ENCODE results near the gene LAGE3.

Gene LAGE3

GRCh38 chrX:154470434-154470833, 8.6 kb downstream of the LAGE3 start:
- Histone ChIP-seq H3K36me3 (ENCODE audit: insufficient read depth, low read length) (peaks cover 5% of the 10 kb centered on the region; the same call in 1 of the 2 replicates), H3K9me2 (ENCODE audit: low read depth, low read length) (no peaks in the 10 kb centered on the region), H3K9me3 (ENCODE audit: low read length) (no peaks in the 10 kb centered on the region), H3K27ac (ENCODE audit: low read depth, low read length, poor library complexity, severe bottlenecking) (no peak overlapping the region), H4K20me1 (ENCODE audit: insufficient read depth, low read length) (no peaks in the 10 kb centered on the region), H3K4me2 (ENCODE audit: low read length) (no peak overlapping the region), H3K4me3 (ENCODE audit: low read depth, low read length, poor library complexity, severe bottlenecking) (no peak overlapping the region), H3K4me1 (ENCODE audit: insufficient read depth, low read length, severe bottlenecking) (no peaks in the 10 kb centered on the region), H3K79me2 (ENCODE audit: insufficient read depth, low read length) (no peaks in the 10 kb centered on the region), H3K27me3 (ENCODE audit: insufficient read depth, low read length) (no peaks in the 10 kb centered on the region), H3F3A (ENCODE audit: insufficient read depth, low read length) (no peaks in the 10 kb centered on the region), H2AFZ (ENCODE audit: low read length) (no peak overlapping the region), H3K9ac (ENCODE audit: low read length) (no peak overlapping the region)
- TF ChIP-seq CTCF (IDR thresholded peaks at IDR 0.05; ENCODE audit: low read length) (no peak), EZH2 (IDR thresholded peaks at IDR 0.05; ENCODE audit: borderline replicate concordance, low read length) (no peak)

- H3K9me3 ChIP-seq (ENCODE audit: low read length), result no peaks in the 10 kb centered on the region
- no peak overlapping the region for H3K4me3 ChIP-seq (ENCODE audit: low read depth, low read length, poor library complexity, severe bottlenecking)
- peaks cover 5% of the 10 kb centered on the region; the same call in 1 of the 2 replicates for H3K36me3 ChIP-seq (ENCODE audit: insufficient read depth, low read length)
- H3K27me3 ChIP-seq (ENCODE audit: insufficient read depth, low read length), result no peaks in the 10 kb centered on the region
- no peaks in the 10 kb centered on the region for H3K9me2 ChIP-seq (ENCODE audit: low read depth, low read length)
- H3K9ac ChIP-seq (ENCODE audit: low read length), result no peak overlapping the region
- H3K4me2 ChIP-seq (ENCODE audit: low read length), result no peak overlapping the region
- no peaks in the 10 kb centered on the region for H3K4me1 ChIP-seq (ENCODE audit: insufficient read depth, low read length, severe bottlenecking)
- H3F3A ChIP-seq (ENCODE audit: insufficient read depth, low read length), result no peaks in the 10 kb centered on the region
- no peaks in the 10 kb centered on the region for H3K79me2 ChIP-seq (ENCODE audit: insufficient read depth, low read length)
- H4K20me1 ChIP-seq (ENCODE audit: insufficient read depth, low read length), result no peaks in the 10 kb centered on the region
- TF ChIP-seq CTCF (IDR thresholded peaks at IDR 0.05; ENCODE audit: low read length) (no peak), EZH2 (IDR thresholded peaks at IDR 0.05; ENCODE audit: borderline replicate concordance, low read length) (no peak)
- H3K27ac ChIP-seq (ENCODE audit: low read depth, low read length, poor library complexity, severe bottlenecking), result no peak overlapping the region
- H2AFZ ChIP-seq (ENCODE audit: low read length), result no peak overlapping the region
Measured at GRCh38 chrX:154469880-154470279, 9.2 kb downstream of the LAGE3 start.

GRCh38 chrX:154469114-154469513, 10.0 kb downstream of the LAGE3 start:
- no peaks in the 10 kb centered on the region for H3F3A ChIP-seq (ENCODE audit: insufficient read depth, low read length)
- H3K4me1 ChIP-seq (ENCODE audit: insufficient read depth, low read length, severe bottlenecking), result no peaks in the 10 kb centered on the region
- H3K4me3 ChIP-seq (ENCODE audit: low read depth, low read length, poor library complexity, severe bottlenecking), result no peak overlapping the region
- no peaks in the 10 kb centered on the region for H3K27me3 ChIP-seq (ENCODE audit: insufficient read depth, low read length)
- H3K36me3 ChIP-seq (ENCODE audit: insufficient read depth, low read length), result peaks cover 5% of the 10 kb centered on the region; the same call in 1 of the 2 replicates
- H3K9me3 ChIP-seq (ENCODE audit: low read length), result no peaks in the 10 kb centered on the region
- no peak overlapping the region for H3K4me2 ChIP-seq (ENCODE audit: low read length)
- H3K9ac ChIP-seq (ENCODE audit: low read length), result no peak overlapping the region
- H4K20me1 ChIP-seq (ENCODE audit: insufficient read depth, low read length), result no peaks in the 10 kb centered on the region
- H2AFZ ChIP-seq (ENCODE audit: low read length), result no peak overlapping the region
- TF ChIP-seq EZH2 (IDR thresholded peaks at IDR 0.05; ENCODE audit: borderline replicate concordance, low read length) (no peak), CTCF (IDR thresholded peaks at IDR 0.05; ENCODE audit: low read length) (no peak)
- H3K9me2 ChIP-seq (ENCODE audit: low read depth, low read length), result no peaks in the 10 kb centered on the region
- no peaks in the 10 kb centered on the region for H3K79me2 ChIP-seq (ENCODE audit: insufficient read depth, low read length)
- H3K27ac ChIP-seq (ENCODE audit: low read depth, low read length, poor library complexity, severe bottlenecking), result no peak overlapping the region
